Caki2 (cell line): ENCODE data around the gene CNTROB. TPM values are rescaled to one million over a fixed set of nuclear protein-coding genes. Genes with fewer than 3 reads are reported as not detected.

Source experiments
- DNase-seq: peaks from one replicate; pipeline ENCODE4 v3.0.0-alpha.2; 2015; ENCODE audit warnings: low read depth
- in situ Hi-C: cut with HindIII; loops from 2 replicates; pipeline ENCODE4 v1.10.0; 2016; ENCODE audit warnings: low sequenced_read_pairs, low pct_unique_long_range_greater_than_20kb, mixed read lengths
- total RNA-seq: library from RNA; depleted of rRNA; stranded (reverse); fragments of >200 nt; shearing (Covaris generic); gene quantifications from 2 replicates; pipeline ENCODE4 v1.2.3, GENCODE V29; 2014; ENCODE audit warnings: low replicate concordance

Gene CNTROB
- total RNA-seq, 1 experiment from 2014 or later: 16.6 TPM

DNA sequence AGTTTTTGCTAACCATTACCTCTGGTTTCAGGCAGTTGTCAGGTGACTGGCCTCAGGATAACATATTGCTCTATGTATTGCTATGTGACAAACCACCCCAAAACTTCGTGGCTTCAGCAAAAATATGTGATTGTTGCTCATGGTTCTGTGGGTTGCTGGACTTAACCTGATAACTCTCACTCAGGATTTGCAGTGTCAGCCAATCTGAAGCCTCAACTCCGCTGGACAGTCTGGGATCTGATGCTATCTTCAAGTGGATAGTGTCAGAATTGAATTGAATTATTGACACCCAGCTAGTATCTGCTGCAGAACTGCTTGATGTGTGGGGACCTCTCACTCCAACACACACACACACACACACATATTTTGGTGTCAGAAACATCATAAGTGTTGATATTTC is 35.7 kb downstream of the CNTROB start:
- in situ Hi-C loops: no loop called here
- DNase-seq: no peak

DNA sequence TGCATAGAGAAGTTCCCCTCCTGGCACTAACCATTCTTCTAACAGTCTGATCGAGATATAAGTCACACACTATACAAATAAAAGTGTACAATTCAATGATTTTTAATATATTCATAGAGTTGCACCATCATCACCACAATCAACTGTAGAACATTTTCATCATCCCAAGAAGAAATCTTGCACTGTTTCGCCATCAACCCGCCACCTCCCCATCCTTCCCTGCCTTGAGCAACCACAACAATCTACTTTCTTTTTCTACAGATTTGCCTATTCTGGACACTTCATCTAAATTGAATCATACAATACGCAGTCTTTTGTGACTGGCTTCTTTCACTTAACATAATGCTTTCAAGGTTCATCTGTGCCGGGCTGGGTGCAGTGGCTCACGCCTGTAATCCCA is 37.4 kb downstream of the CNTROB start:
- in situ Hi-C loops: no loop called here
- no peak for DNase-seq

DNA sequence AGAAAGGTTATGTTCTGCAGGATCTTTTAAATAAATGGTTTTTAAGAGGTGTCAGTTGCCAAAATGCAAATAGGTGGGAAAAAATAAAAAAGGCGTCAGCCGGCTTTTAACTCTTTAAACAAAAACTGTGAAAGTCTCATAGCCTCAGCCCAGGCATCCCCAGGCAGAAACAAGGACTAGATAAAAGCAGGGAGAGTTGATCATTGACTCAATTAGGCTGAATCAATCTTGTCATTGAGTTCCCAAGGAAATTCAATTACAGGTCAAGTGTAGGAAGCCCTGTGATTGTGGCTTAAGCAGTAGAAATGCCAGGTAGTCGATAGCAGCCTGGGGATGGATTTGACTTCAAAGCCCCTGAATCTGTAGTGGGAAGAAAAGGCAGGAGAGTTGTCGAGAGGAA is 39.6 kb downstream of the CNTROB start:
- no peak for DNase-seq
- in situ Hi-C loops: no loop called here

DNA sequence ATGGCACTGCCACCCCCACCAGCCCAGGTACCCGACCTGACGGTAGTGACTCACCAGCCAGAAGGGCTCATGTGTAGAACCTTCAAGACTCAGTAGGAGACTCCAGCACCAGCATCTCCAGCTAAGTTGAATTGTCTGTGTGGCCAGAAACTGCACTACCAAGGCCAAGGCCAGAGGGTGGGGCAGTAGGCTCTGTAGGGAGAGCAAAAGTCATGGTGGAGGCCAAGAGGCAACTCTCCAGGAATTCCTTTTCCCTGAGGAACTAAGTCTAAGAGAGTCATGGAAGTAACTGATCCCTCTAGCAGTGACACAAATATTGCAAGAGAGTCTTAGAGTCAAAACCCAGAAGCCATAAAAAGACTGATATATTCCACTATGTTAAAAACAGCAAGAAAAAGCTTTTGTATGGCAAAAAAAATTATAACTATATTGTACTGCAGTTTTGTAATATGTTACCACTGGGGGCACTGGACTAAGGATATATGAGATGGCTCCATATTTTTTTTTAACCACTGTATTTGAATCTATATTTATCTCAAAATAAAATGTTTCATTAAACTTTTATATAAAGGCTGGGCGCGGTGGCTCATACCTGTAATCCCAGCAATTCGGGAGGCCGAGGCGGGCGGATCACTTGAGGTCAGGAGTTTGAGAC is 40.3 kb downstream of the CNTROB start:
- in situ Hi-C loops: no loop called here

DNA sequence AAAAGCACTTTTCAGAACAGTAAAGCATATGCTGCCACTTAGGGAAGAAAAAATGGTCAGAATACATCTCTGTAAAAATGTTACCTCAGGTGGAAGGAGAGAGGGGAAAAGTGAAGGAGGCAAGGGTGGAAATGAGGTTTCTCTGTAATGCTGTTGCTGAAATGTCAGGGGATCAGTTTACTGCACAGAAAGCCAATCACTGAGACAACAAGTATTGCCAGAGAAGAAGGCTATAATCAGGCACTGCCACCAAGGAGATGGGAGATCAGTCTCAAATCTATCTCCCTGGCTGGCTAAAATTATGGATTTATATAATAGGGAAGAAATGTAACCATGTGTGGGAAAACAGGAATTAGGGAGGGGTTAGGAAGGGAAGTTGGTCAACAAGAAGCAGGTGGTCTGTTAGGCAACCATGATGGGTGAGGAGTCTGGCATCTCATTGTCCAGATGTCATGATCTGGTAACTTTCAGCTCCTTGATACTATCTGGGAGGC is 42.7 kb downstream of the CNTROB start:
- in situ Hi-C loops: no loop called here
- no peak for DNase-seq

More for the DNA sequence above, 40.3 kb downstream of the CNTROB start:
- no peak for DNase-seq

DNA sequence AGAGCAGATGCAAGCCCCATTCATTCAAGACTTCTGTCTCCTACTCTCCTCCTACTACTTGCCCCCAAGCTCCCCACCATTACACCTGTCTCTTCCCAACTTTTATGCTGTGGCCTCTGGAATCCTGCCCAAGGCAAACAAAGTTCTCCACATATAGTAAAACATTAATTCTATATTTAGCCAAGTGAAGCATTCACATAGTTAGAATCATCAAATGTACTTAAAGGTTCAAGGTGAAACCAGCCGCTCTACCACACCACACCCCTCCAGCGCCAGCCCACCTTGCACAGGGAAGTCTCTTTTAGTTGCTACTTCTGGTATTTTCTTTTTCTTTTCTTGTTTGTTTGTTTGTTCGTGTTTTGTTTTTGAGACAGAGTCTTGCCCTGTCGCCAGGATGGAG is 45.0 kb downstream of the CNTROB start:
- in situ Hi-C loops: no loop called here
- DNase-seq: no peak

DNA sequence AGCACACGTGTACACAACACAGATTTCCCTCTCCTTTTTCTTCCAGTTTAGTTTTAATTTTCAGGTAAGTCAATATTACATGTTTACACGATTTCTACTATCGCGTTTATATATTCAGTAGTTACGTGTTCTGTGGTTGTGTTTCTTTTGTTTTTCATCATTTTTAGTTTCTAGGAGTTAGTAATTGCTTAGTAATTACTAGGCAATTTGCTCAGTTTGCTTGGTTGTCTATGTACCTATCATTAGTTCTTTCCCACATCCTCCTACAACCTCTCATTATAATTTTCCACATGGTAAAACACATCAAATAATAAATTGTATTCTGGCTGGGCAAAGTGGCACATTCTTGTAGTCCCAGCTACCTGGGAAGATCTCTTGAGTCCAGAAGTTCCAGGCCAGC is 45.8 kb downstream of the CNTROB start:
- in situ Hi-C loops: no loop called here

DNA sequence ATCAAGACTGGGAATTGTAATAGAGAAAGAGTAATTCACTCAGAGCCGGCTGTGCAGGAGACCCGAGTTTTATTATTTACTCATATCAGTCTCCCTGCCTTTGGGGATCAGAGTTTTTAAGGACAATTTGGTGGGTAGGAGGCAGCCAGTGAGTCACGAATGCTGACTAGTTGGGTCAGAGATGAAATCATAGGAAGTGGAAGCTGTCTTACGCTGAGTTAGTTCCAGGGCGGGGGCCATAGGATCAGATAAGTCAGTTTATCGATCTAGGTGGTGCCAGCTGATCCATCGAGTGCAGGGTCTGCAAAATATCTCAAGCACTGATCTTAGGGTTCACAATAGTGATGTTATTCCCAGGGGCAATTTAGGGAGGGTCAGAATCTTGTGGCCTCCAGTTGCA is 50.2 kb downstream of the CNTROB start:
- in situ Hi-C loops: no loop called here
- DNase-seq: no peak

More for the DNA sequence above, 45.8 kb downstream of the CNTROB start:
- no peak for DNase-seq

DNA sequence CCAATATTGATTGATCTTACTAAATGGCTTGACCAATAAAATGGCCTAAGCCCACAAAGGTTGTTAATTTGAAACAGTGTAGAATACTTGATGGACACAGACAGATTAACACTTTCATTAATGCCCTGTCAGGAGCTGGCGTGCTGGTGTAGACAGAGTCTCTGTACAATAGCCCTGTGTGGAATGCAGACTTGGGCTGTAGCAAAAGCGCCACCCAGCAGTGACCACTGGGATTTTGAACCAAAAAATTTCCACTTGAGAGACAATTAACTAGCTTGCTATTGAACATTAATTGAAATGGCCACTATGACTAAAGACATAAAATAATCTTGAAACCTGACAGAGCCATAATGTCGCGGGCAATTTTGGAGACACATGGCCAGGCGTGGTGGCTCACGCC is 50.7 kb downstream of the CNTROB start:
- DNase-seq: no peak
- in situ Hi-C loops: no loop called here

DNA sequence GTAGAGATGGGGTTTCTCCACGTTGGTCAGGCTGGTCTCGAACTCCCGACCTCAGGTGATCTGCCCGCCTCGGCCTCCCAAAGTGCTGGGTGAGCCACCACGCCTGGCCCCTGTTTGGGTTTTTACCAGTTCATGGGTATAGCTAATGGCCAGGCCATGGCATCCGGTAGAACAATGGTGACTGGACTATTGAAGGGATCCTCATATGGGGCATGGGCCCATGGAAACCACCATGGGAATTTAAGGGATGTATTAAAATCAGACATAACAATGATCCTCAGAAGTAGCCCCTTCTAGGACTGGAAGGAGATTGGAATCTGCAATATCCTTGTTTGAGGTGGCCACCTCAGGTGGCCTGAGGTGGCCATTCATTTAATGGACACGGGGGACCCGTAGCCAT is 52.9 kb downstream of the CNTROB start:
- DNase-seq: no peak
- in situ Hi-C loops: no loop called here

DNA sequence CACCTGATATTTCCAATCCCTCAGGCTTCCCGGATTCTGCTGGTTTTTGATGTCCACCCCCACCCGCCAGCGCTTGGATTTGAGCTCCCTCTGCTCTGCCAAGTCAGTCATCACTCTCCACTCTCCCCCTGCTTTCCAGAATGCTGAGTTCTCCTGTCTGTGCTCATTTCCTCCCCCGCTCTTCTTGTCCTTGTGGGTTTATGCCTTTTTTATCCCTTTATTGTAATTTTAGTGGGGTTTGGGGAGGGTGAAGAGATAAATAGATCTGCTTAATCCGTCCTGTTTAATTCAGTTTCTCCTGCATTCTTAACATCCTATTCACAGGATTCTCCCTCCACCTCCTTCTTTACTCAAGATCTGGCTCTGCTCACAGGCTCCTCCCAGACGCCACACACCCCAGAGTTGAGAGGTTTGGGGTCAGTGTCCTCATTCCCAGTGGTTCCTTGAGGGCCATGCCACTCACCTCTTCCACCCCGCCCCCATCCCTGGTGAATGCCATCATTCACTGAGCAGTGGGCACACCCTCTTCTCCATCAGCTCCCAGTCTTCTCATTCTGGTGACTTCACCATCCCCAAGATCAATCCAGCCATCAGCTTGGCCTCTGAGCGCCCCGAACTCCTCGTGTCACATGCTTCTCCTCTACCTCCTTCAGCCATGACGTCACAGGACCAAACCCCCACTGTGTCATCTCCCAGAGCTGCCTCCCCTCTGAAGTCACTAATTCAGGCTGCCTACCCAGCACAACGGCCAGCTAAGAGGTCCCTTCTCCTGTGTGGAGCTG is 55.3 kb downstream of the CNTROB start:
- no peak for DNase-seq
- in situ Hi-C loops: no loop called here

DNA sequence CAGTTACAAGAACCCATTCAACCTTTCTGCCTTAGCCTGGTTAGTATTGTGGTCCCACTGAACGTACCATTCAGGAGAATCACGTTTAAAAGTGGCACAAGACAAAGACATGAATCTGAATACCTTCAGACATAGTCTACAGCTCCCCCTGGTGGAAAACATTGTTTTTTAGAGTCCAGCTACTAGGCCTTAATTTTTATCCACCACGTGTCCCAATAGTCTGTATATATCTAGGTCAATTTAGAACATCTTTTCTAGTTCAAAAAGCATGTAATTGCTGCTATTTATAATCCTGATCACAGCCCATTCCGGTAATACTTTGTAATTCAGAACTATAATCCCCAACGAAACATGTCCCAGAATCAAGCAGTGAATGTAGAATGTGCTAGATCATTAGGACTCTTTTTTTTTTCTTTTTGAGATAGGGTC is 56.8 kb downstream of the CNTROB start:
- peak; percentile 57 for DNase-seq
- in situ Hi-C loops: no loop called here

DNA sequence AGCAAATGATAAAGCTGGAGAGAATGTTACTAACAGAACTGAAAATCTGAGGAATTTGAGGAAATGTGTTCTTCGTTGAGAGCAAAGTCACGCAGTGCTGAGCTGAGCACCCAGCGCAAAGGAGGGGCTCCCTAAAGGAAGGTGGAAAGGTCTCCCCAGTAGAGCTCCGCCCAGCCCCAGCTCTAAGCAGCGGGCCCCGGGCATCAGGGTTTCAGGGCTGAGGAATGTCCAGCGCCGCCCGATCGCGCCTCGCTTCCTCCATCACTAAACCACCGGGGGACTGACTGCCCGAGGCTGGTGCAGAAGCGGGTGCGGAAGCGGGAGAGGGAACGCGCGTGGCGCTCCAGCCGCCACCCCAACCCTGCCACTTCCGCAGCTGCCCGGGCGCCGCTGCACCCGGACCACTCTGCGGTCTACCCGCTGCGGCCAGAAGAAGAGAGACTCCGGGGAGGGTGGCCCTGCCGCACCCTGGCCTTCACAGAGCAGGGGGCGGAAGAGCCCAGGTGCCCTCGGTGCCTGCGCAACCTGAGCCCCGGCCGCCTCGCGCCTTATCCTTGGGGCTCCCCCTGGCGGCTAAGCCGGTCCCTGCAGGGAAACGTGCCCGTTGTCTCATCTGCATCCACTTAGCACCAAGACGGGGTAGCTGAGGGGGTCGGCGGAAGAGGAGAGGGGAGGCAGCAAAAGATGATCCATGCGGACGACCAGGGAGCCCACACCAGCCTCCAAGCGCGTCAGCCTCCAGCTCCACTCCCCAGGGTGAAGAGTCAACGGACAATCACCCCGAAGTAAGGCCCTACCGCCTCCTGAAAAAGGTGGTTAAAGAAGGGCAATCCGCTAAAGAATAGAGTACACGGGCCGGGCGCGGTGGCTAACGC is 58.0 kb downstream of the CNTROB start:
- in situ Hi-C loops: no loop called here
- peak; percentile 71 for DNase-seq

DNA sequence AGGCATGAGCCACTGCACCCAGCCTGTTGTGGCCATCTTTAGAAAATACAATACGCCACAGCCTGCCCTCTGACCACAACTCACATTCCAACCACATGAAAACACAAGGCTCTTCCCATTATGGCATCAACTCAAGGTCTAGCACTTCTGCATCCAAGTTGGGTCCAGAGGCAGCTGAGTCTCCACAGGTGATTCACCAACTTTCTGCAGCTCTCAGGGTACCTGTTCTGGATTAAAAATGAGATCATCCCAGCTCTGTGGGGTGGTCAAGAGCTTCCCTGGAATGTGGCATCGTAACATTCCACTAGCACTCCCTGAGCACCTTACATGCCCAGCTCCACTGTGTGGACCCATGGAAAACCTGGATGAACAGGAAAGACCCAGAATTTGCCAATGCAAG is 60.5 kb downstream of the CNTROB start:
- in situ Hi-C loops: no loop called here

DNA sequence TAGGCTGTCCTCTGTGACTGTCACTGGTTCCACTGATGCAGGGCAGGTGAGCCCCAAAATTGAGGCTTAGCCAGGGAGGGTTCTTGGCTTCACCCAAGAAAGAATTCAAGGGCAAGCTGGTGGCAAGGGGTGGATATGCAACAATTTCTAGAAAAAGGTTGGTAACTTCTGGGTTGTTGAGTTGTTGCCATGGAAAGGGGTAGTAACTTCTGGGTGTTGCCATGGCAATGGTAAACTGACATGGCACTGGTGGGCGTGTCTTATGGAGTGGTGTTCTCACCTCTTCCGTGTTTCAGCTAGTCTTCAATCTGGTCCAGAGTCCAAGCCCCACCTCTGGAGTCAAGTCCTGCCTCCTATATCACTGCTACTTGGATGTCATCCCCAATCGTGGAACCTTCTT is 60.9 kb downstream of the CNTROB start:
- DNase-seq: peak; percentile 16
- in situ Hi-C loops: no loop called here

More for the DNA sequence above, 60.5 kb downstream of the CNTROB start:
- no peak for DNase-seq

DNA sequence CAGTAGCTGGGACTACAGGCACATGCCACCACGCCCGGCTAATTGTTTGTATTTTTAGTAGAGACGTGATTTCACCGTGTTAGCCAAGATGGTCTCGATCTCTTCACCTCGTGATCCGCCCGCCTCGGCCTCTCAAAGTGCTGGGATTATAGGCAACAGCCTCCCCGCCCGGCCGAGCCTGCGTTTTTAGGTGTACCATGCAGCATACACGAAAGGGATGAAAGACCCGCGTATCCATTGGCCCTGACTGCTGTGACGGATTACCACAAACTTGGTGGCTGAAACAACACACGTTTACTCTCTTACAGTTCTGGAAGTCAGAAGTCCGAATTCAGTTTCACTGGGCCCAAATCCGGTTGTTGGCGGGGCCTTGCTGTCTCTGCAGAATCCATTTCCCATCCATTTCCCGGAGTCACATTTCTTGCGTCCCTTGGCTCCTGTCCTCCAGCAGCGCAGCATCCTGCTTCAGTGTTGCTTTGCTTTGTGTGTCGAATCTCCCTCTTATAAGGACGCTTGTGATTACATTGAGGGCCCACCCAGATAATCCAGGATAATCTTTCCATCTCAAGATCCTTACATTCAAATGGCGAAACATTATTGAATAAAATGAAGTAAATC is 62.1 kb downstream of the CNTROB start:
- DNase-seq: no peak
- in situ Hi-C loops: no loop called here

DNA sequence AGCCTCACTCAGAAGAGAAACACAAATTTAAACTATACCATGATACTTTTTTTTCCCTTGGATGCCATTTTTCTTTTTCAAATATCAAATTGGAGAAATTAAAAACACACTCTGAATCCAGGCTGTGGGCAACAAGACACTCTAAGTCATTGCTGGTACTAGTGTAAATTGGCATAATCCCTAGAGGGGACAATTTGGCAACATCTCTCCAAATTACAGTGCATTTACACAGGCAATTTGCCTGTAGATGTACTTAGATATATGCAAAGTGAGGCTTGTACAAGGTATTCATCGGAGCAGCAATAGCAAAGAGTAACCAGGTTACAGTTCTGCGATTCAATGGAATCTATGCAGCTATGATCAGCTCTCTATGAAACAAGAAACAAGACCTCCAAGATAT is 63.7 kb downstream of the CNTROB start:
- in situ Hi-C loops: no loop called here
- DNase-seq: no peak

DNA sequence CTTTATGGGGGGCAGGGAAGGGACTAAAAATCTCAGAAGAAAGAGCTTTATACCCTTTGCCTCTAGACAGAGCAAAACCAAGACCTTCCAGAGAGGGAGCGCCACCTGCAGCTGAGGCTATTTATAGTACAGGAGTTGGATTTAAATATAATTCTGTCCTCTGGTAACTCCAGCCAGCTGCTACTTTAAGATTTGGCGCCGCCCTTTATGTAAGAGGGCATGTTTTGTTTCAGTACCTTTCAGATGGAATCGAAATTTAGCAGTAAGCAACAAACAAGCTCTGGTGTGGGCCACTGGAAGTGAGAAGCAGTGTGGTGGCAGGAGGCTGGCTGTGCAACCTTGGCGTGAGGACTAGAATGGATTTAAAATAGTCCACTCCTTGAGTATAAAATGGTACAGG is 65.2 kb downstream of the CNTROB start:
- in situ Hi-C loops: no loop called here
- DNase-seq: no peak
